ENCODE results near the gene TM9SF1.

DNA sequence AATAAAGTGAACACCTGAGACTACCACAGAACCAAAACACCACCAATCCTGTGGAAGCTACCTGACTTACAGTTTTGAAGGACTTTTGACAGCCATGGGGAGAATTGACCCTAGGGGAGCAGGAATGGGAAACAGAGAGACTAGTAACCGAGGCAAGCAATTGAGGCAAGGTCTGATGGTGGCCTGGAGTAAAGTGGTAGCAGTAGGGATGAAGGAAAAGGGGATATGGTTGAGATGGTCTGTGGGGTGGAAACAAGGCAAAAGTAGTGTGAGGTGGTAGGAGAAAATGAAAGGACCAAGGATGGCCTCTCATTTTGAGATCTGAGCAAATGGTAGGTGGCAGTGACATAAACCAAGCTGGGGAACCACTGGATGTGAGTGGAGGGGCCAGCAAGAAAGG lies 38.4 kb downstream of the TM9SF1 start:
- TF ChIP-seq, protein P1, sequence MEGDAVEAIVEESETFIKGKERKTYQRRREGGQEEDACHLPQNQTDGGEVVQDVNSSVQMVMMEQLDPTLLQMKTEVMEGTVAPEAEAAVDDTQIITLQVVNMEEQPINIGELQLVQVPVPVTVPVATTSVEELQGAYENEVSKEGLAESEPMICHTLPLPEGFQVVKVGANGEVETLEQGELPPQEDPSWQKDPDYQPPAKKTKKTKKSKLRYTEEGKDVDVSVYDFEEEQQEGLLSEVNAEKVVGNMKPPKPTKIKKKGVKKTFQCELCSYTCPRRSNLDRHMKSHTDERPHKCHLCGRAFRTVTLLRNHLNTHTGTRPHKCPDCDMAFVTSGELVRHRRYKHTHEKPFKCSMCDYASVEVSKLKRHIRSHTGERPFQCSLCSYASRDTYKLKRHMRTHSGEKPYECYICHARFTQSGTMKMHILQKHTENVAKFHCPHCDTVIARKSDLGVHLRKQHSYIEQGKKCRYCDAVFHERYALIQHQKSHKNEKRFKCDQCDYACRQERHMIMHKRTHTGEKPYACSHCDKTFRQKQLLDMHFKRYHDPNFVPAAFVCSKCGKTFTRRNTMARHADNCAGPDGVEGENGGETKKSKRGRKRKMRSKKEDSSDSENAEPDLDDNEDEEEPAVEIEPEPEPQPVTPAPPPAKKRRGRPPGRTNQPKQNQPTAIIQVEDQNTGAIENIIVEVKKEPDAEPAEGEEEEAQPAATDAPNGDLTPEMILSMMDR (IDR thresholded peaks at IDR 0.05; ENCODE audit: low read depth, low read length), result no peak
- TF ChIP-seq EZH2phosphoT487 (IDR thresholded peaks at IDR 0.05; ENCODE audit: low read depth), result no peak
